Endothelial cell of umbilical vein (primary cell): Measurements from ENCODE around the gene TXNDC8. TPM values are rescaled to one million over a fixed set of nuclear protein-coding genes. Genes with fewer than 3 reads are reported as not detected.

Source experiments
- BruUV-seq: library from RNA; stranded (reverse); fragments of 400-500 nt; replicated peaks from 2 replicates; lab custom pipeline; 2021; lab: Mats Ljungman, UMichigan
- CTCF ChIA-PET: fragments of 300-600, 350-600 bp; sonication (Branson Sonifier 250); formaldehyde crosslinking; loops from one replicate; lab custom pipeline; 2021; ENCODE audit warnings: antibody characterized with exemption, inconsistent platforms; lab: Charles Lee
- POLR2A ChIA-PET: fragments of 300-600, 350-600 bp; sonication (Branson Sonifier 250); formaldehyde crosslinking; loops from one replicate; lab custom pipeline; 2021; ENCODE audit warnings: antibody characterized with exemption, inconsistent platforms; lab: Charles Lee
- DNase-seq: peaks from one replicate; pipeline ENCODE4 v3.0.0-alpha.2; 2011; ENCODE audit warnings: low read depth, low spot score
- FAIRE-seq: peaks from 2 replicates; lab custom pipeline; 2011; peaks lifted over from hg19 to GRCh38; lab: Jason Lieb, UNC
- H2AFZ ChIP-seq: 2 replicates; pipeline ENCODE4 v1.6.0; 2012; ENCODE audit warnings: low read depth, low read length, control low read depth, inconsistent platforms
- H3K27ac ChIP-seq: 2 replicates; pipeline ENCODE4 v1.5.1; 2011; ENCODE audit warnings: low read depth, mild to moderate bottlenecking, control low read depth, low read length, moderate library complexity; ENCODE audit not compliant: insufficient read depth
- H3K27me3 ChIP-seq, 2 experiments: 2 replicates each; pipeline versions ENCODE4 v1.6.0 to v1.6.1; 2011; ENCODE audit warnings: low read length in 2 of 2, mixed read lengths in 1 of 2; ENCODE audit not compliant: control insufficient read depth in 2 of 2, insufficient read depth in 2 of 2
- H3K36me3 ChIP-seq, 2 experiments: 2 replicates in 1 of 2; 3 replicates in 1 of 2; pipeline ENCODE4 v1.5.1; 2011; ENCODE audit warnings: low read length in 2 of 2, mild to moderate bottlenecking in 1 of 2, moderate library complexity in 1 of 2; ENCODE audit not compliant: control insufficient read depth in 2 of 2, insufficient read depth in 2 of 2; ENCODE audit errors: extremely low read depth in 1 of 2
- H3K4me1 ChIP-seq: 3 replicates; pipeline ENCODE4 v1.5.1; 2011; ENCODE audit warnings: mild to moderate bottlenecking, low read length; ENCODE audit not compliant: control insufficient read depth, insufficient read depth; ENCODE audit errors: extremely low read depth
- H3K4me2 ChIP-seq: 2 replicates; pipeline ENCODE4 v1.6.1; 2011; ENCODE audit warnings: low read length, control low read depth, mixed read lengths; ENCODE audit not compliant: insufficient read depth
- H3K4me3 ChIP-seq, 3 experiments: fragments of 200-600 bp in 1 of 3; sonication (generic), shearing (Covaris generic) in 1 of 3; replicated peaks in 1 of 3; 2 replicates each; pipeline ENCODE4 v1.5.1; 2011 to 2016; ENCODE audit warnings: control low read depth in 3 of 3, low read length in 3 of 3, mild to moderate bottlenecking in 2 of 3, inconsistent platforms in 1 of 3, low read depth in 1 of 3, moderate library complexity in 1 of 3; ENCODE audit not compliant: insufficient read depth in 1 of 3
- H3K79me2 ChIP-seq: 2 replicates; pipeline ENCODE4 v1.6.0; 2012; ENCODE audit warnings: low read length, inconsistent platforms; ENCODE audit not compliant: control insufficient read depth, insufficient read depth
- H3K9ac ChIP-seq: replicated peaks from 2 replicates; pipeline ENCODE3; 2011; ENCODE audit warnings: low read length, control low read depth; ENCODE audit not compliant: insufficient read depth; ENCODE audit errors: extremely low read depth
- H3K9me1 ChIP-seq: replicated peaks from 3 replicates; pipeline ENCODE4 v1.6.0; 2011; ENCODE audit warnings: mild to moderate bottlenecking, low read length; ENCODE audit not compliant: control insufficient read depth, insufficient read depth; ENCODE audit errors: extremely low read depth
- H3K9me3 ChIP-seq: replicated peaks from 2 replicates; pipeline ENCODE4 v1.5.1; 2012; ENCODE audit warnings: low read length, inconsistent platforms; ENCODE audit not compliant: control insufficient read depth, insufficient read depth
- H4K20me1 ChIP-seq: replicated peaks from 2 replicates; pipeline ENCODE3; 2011; ENCODE audit warnings: mild to moderate bottlenecking, low read length; ENCODE audit not compliant: control insufficient read depth, insufficient read depth; ENCODE audit errors: extremely low read depth
- CTCF ChIP-seq, 2 donors: IDR thresholded peaks; 1 replicate in 1 of 2; 2 replicates in 1 of 2; pipeline ENCODE4 v1.5.1; 2011; ENCODE audit warnings: low read length in 2 of 2, mild to moderate bottlenecking in 2 of 2, moderate library complexity in 2 of 2, control low read depth in 1 of 2, inconsistent platforms in 1 of 2, low read depth in 1 of 2; ENCODE audit not compliant: insufficient read depth in 1 of 2; ENCODE audit errors: extremely low read depth in 1 of 2
- EZH2 ChIP-seq: IDR thresholded peaks from 2 replicates; pipeline ENCODE4 v1.6.1; 2012; ENCODE audit warnings: borderline replicate concordance, low read depth, mild to moderate bottlenecking, moderate library complexity, low read length, inconsistent platforms; ENCODE audit not compliant: severe bottlenecking
- FOS ChIP-seq: IDR thresholded peaks from 2 replicates; pipeline ENCODE4 v1.6.1; 2011; ENCODE audit warnings: mild to moderate bottlenecking, low read length, moderate library complexity, borderline replicate concordance; ENCODE audit not compliant: insufficient read depth
- GATA2 ChIP-seq: IDR thresholded peaks from 2 replicates; pipeline ENCODE4 v1.7.0; 2011; ENCODE audit warnings: low read depth, mild to moderate bottlenecking, moderate library complexity, mixed read lengths, low read length; ENCODE audit not compliant: insufficient read length, insufficient read depth
- JUN ChIP-seq: IDR thresholded peaks from 2 replicates; pipeline ENCODE4 v1.6.1; 2011; ENCODE audit warnings: borderline replicate concordance, low read depth; ENCODE audit not compliant: insufficient read length, insufficient read depth
- MAX ChIP-seq: IDR thresholded peaks from 2 replicates; pipeline ENCODE4 v1.6.1; 2011; ENCODE audit not compliant: insufficient read depth, insufficient read length
- MYC ChIP-seq: IDR thresholded peaks from one replicate; pipeline ENCODE4 v1.6.1; 2011; ENCODE audit warnings: mild to moderate bottlenecking, low read depth, low read length
- POLR2A ChIP-seq: IDR thresholded peaks from 2 replicates; pipeline ENCODE4 v1.6.1; 2012; ENCODE audit warnings: low read depth, mild to moderate bottlenecking, control low read depth, low read length
- POLR2AphosphoS5 ChIP-seq: IDR thresholded peaks from 2 replicates; pipeline ENCODE4 v1.6.1; 2012; ENCODE audit warnings: low read depth, mild to moderate bottlenecking, control low read depth, low read length, moderate library complexity; ENCODE audit not compliant: insufficient read depth
- dilution Hi-C: fragments of 300-500 bp; cut with MboI; formaldehyde crosslinking; loops from one replicate; pipeline ENCODE4 v1.15.0; 2019; ENCODE audit warnings: low sequenced_read_pairs; ENCODE audit not compliant: extremely low pct_ligation_motif_present
- intact Hi-C: fragments of 100-400 bp; cut with micrococcal nuclease; formaldehyde crosslinking; loops from one replicate; pipeline ENCODE4 v1.10.0; 2022
- polyA plus RNA-seq, 4 experiments: library from polyadenylated mRNA; depleted of rRNA in 3 of 4; stranded (reverse) in 3 of 4; unstranded in 1 of 4; fragments of >200 nt; gene quantifications; 2 replicates each; pipeline versions ENCODE4 v1.2.1 to v1.2.3, GENCODE V29; 2011 to 2012; ENCODE audit warnings: missing spikeins in 1 of 4
- total RNA-seq: library from RNA; stranded (reverse); gene quantifications from 2 replicates; pipeline ENCODE4 v1.2.3, GENCODE V29; 2021

TXNDC8 gene
- total and polyA plus RNA-seq, 2 donors (not counting 3 experiments of a cell fraction or from before 2014, with no cell fraction given): not detected

- H3K9me1 ChIP-seq: no peaks in the 10 kb centered on the region
- ChIA-PET POLR2A (no interaction called here), CTCF (interaction anchor here (1.2 kb wide), 1 partner anchor 8 kb away, joined by 5 read pairs; no protein-coding TSS in a partner anchor)
- dilution Hi-C loops: no loop called here
- no TSS peak for BruUV-seq
- H2AFZ ChIP-seq: no peak overlapping the region
- no peak for TF ChIP-seq MYC
- no peak for TF ChIP-seq GATA2
- TF ChIP-seq POLR2A: no peak
- TF ChIP-seq FOS: no peak
- no peaks in the 10 kb centered on the region for H3K36me3 ChIP-seq
- H3K27me3 ChIP-seq: peaks cover 2% of the 10 kb centered on the region in 2 experiments
- DNase-seq (no peak), FAIRE-seq (no peak)
- no peaks in the 10 kb centered on the region for H4K20me1 ChIP-seq
- H3K4me1 ChIP-seq: no peaks in the 10 kb centered on the region
- no peak overlapping the region for H3K9ac ChIP-seq
- no peak overlapping the region for H3K4me2 ChIP-seq
- H3K9me3 ChIP-seq: no peaks in the 10 kb centered on the region
- H3K4me3 ChIP-seq: no peak overlapping the region
- intact Hi-C loops: no loop called here
- no peak overlapping the region for H3K27ac ChIP-seq
- H3K79me2 ChIP-seq: no peaks in the 10 kb centered on the region
Measured at GRCh38 chr9:110371411-110372007, 33.8 kb upstream of the TXNDC8 start.

GRCh38 chr9:110370315-110370714 is 32.7 kb upstream of the TXNDC8 start:
- POLR2A ChIA-PET: no interaction called here
- DNase-seq: no peak
- no peaks in the 10 kb centered on the region for H3K79me2 ChIP-seq
- no peak overlapping the region for H3K9ac ChIP-seq
- H3K4me1 ChIP-seq: no peaks in the 10 kb centered on the region
- intact Hi-C loops (no loop called here), dilution Hi-C loops (no loop called here)
- H3K27me3 ChIP-seq: peaks cover 2% of the 10 kb centered on the region in 2 experiments
- TF ChIP-seq POLR2A (no peak), JUN (no peak), EZH2 (no peak), FOS (no peak), CTCF (IDR thresholded peaks at IDR 0.05; ENCODE audit: extremely low read depth in 1 of 2, insufficient read depth in 1 of 2, low read depth in 1 of 2, low read length in 2 of 2) (no peak), MYC (no peak), GATA2 (no peak), MAX (no peak), POLR2AphosphoS5 (no peak)
- no peaks in the 10 kb centered on the region for H3K36me3 ChIP-seq
- H4K20me1 ChIP-seq: no peaks in the 10 kb centered on the region
- H3K4me3 ChIP-seq: no peak overlapping the region
- FAIRE-seq: no peak
- no peak overlapping the region for H2AFZ ChIP-seq
- no peaks in the 10 kb centered on the region for H3K9me1 ChIP-seq
- H3K4me2 ChIP-seq: no peak overlapping the region
- H3K9me3 ChIP-seq: no peaks in the 10 kb centered on the region
- no peak overlapping the region for H3K27ac ChIP-seq
- CTCF ChIA-PET: interaction anchor here (1.0 kb wide), 1 partner anchor 11 kb away, joined by 3 read pairs; no protein-coding TSS in a partner anchor
- no TSS peak for BruUV-seq
